PC-9 (cell line): ENCODE data around the gene ABLIM2.

Experiments used
- CTCF ChIP-seq: fragments of 200-600 bp; sonication (generic); conservative IDR thresholded peaks from 2 replicates; pipeline ENCODE4 v1.6.1; 2017; ENCODE audit warnings: mixed run types, antibody characterized with exemption, mild to moderate bottlenecking, moderate library complexity
- EZH2 ChIP-seq: fragments of 200-600 bp; sonication (generic); IDR thresholded peaks from 2 replicates; pipeline ENCODE4 v1.8.0; 2017; ENCODE audit warnings: antibody characterized with exemption, low read depth

- TF ChIP-seq CTCF (no peak), EZH2 (no peak)
Observed at GRCh38 chr4:8026453-8026852, 132.2 kb downstream of the ABLIM2 start.
